Choroid plexus epithelial cell (primary cell): ENCODE data around the gene ALG14.

Source experiments
- DNase-seq: peaks from one replicate; pipeline ENCODE4 v3.0.0-alpha.2; 2010; ENCODE audit warnings: low read depth
- H3K4me3 ChIP-seq: 2 replicates; pipeline ENCODE4 v1.5.1; 2011; ENCODE audit warnings: low read depth, mild to moderate bottlenecking, control low read depth, low read length, moderate library complexity
- CTCF ChIP-seq: conservative IDR thresholded peaks from 2 replicates; pipeline ENCODE4 v1.5.1; 2011; ENCODE audit warnings: low read depth, mild to moderate bottlenecking, control low read depth, inconsistent platforms, low read length, moderate library complexity

Gene ALG14

GRCh38 chr1:94961582-94961981 lies 111.2 kb downstream of the ALG14 start:
- H3K4me3 ChIP-seq: no peak overlapping the region
- DNase-seq: no peak
- TF ChIP-seq CTCF: no peak

GRCh38 chr1:94958081-94958480 lies 114.7 kb downstream of the ALG14 start:
- no peak for DNase-seq
- H3K4me3 ChIP-seq: no peak overlapping the region
- TF ChIP-seq CTCF: no peak

- no peak for TF ChIP-seq CTCF
- H3K4me3 ChIP-seq: no peak overlapping the region
- no peak for DNase-seq
Observed at GRCh38 chr1:94955767-94956632, 116.8 kb downstream of the ALG14 start.

- TF ChIP-seq CTCF: no peak
- DNase-seq: no peak
- H3K4me3 ChIP-seq: no peak overlapping the region
Observed at GRCh38 chr1:94954263-94955220, 118.2 kb downstream of the ALG14 start.

GRCh38 chr1:94953746-94954145 lies 119.0 kb downstream of the ALG14 start:
- TF ChIP-seq CTCF: no peak
- no peak for DNase-seq
- H3K4me3 ChIP-seq: no peak overlapping the region

GRCh38 chr1:94953107-94953506 lies 119.6 kb downstream of the ALG14 start:
- TF ChIP-seq CTCF: no peak
- DNase-seq: no peak
- no peak overlapping the region for H3K4me3 ChIP-seq
